RPMI8226 (cell line): ENCODE data around the gene GLP1R.
A peak's percentile ranks its signal among the peaks of the same experiment; 100 is the strongest.

Experiments used
- DNase-seq: peaks from one replicate; pipeline ENCODE4 v3.0.0-alpha.2; 2015

GLP1R gene

GRCh38 chr6:39065561-39065960 lies 17.0 kb downstream of the GLP1R start:
- no peak for DNase-seq

- no peak for DNase-seq
Measured at GRCh38 chr6:39068391-39068790, 19.8 kb downstream of the GLP1R start.

DNA sequence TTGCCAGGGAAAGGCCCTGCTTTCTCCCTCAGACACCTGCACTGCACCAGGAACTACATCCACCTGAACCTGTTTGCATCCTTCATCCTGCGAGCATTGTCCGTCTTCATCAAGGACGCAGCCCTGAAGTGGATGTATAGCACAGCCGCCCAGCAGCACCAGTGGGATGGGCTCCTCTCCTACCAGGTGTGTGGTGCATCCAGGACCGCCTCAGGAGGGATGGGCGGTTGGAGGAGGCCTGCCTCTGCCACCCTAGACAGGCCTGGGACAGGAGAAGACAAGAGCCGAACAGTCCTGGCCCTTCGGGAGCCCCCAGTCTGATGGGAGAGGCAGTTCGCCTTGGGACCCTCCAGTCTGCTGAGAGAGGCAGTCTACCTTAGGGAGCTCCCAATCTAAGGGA lies 24.2 kb downstream of the GLP1R start:
- no peak for DNase-seq

DNA sequence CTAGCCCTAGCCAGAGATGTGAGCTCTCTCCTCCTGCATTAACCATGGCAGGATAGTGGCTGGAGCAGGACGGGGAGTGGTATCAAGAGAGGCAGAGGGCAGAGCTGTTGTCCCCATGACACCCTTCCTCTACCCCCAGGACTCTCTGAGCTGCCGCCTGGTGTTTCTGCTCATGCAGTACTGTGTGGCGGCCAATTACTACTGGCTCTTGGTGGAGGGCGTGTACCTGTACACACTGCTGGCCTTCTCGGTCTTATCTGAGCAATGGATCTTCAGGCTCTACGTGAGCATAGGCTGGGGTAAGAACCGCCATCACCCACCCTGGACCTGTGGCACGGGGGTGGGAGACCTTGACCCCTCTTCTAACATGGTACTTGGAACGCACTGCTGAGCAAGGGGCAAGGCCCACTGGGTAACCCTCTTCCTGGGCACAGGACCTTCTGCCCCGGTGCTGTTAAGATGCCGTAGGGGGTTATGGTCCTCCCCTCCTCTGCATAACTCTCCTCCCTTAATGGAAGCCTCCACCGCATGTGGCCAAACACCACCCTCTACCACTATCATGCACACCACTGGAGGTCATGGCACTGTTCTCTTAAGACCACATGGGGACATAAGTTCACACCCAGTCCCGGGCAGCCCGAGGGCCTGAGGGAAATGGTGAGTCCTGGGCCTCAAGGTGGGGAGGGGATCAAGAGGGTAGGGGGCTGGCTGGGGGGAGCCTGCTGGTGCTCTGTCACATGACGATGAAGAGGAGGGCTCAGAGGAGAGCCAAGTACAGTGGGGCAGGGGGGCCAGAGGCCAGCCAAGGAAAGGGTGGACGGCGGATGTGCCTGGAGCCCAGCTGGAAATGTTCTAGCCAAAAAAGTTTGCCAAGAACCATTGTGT lies 25.1 kb downstream of the GLP1R start:
- DNase-seq = no peak

DNA sequence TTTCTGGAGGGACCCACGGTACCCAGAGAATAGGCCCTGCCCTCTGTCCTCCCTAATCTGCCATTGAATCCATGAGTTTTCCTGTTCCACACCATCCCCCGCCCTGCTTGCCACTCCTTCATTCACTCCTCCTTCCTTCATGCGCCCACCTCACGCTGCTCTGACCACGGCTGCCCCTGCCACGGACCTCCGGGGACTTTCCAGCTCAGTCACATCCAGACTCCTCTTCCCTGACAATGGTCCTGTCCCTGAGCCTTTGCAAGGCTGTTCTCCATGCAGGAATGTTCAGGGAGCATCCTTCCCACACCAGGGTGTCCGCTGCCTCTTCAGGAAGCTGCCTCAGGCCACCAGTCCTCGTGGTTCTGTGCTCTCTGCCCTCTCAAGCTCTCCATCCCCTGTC lies 25.9 kb downstream of the GLP1R start:
- DNase-seq = no peak

GRCh38 chr6:39075010-39075686 lies 26.6 kb downstream of the GLP1R start:
- no peak for DNase-seq

DNA sequence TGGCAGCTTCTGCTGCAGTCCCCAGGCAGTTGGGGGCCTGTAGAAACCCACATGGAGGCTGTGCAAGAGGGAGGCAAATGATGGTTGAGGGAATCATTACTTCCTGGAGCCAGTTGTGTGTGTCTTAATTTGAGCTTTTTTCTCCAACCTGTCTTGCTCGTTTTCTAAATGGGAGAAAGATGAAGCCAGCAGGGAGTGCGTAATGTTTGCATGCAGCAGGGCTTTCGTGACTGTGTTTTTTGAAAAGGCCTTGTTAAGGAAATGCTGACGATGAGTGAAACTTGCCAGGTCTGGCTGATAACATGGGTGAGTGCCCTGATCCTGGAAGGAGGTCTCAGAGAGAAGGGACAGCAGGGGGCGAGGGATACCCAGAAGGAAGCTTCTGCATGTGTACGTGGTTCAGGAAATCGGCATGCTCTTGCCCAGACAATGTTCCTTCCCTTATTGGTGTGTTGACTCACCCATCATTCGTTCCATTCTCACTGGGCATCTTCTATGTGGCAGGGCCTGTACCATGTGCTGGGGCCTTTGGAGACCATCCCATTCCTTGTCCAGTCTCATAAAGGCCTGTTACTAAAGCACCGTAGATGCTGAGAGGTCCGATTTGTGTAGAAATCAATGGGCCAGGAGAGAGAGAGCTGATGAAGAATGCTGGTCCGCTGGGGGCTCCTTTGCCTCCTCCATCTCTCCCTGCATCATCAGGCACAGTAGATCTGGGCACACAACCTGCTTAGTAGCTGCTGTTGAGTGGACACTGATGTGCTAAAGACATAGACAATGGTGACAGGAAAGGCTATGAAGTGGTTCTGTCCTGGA lies 27.4 kb downstream of the GLP1R start:
- no peak for DNase-seq

- DNase-seq = no peak
Measured at GRCh38 chr6:39076623-39077535, 28.3 kb downstream of the GLP1R start.

DNA sequence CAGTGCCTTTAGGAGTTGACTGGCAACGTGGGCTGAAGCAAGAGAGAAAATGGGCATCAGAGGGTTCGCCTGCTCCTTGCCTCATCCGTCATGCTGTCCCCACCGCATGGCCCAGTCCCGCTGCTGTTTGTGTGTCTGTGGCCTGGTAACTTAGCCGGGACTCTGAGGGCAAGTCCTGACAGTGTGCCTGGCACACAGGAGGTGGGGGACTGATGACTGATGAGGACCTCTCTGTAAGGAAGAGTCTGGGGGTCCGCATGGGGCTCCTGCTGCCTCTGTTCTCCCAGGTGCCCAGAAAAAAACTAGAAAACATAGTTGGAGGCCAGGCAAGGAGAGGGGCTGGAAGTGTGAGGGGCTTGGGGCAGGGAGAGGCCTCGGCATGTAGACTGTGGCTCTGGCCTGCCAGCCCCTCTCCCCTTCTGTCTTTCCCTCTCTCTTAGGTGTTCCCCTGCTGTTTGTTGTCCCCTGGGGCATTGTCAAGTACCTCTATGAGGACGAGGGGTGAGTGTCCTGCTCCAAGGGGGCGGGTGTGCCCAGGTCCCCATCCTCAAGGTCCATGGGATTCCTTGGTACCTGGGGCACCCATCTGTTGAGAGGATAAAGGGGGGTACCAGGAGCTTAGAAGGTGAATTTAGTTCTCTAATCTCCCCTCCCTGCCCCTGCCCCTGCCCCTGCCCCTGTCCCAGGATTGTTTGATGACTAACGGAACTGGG lies 29.5 kb downstream of the GLP1R start:
- DNase-seq = no peak

- DNase-seq = no peak
Measured at GRCh38 chr6:39078695-39079094, 30.1 kb downstream of the GLP1R start.

GRCh38 chr6:39079197-39080125 lies 30.9 kb downstream of the GLP1R start:
- DNase-seq = no peak

DNA sequence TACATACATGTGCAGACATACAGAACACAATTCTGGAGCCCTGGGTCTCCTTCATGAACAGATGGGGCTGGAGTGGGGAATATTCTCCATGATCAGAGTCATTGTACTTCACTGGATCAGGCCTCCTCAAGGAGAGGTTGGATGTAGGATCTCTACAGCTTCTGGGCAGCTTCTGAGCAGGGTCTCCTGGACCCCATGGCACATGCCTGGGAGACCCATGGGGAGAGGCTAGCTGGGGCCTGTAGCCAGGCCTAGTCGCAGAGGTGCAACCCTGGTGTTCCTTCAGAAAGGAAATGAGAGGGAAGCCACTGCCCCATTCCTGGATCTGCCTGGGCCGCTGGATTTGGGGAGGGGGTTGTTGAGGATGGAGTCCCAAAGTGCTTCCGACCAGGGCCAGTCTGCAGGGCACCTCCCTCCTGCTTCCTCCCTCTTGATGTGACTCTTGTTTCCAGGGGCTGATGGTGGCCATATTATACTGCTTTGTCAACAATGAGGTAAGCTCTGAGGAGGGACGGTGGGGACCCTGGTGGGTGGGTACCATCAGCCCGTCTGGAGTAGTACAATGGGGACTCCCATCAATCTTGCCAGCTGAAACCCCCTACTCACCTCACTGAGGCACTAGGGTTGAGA lies 31.8 kb downstream of the GLP1R start:
- no peak for DNase-seq

GRCh38 chr6:39082310-39082709 lies 33.7 kb downstream of the GLP1R start:
- no peak for DNase-seq

DNA sequence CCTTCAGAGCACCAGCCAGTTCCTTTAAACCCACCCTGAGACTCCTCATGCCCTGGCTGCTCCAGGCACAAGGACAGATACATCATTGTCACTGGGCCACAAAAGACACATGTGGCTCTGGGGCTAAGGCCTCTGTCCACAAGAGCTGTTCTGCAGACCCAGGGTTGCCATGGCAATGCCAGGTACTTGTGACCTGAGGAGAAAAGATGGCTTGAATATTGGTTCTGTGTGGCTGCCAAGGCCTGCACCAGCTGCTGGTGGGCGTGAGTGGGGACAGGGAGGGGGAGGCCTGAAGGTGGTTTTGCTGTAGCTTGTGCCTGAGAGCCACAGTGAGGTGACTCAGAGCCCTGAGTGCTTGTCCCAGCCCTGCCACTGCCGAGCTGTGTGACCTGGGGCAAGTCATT lies 34.7 kb downstream of the GLP1R start:
- no peak for DNase-seq

GRCh38 chr6:39084506-39084905 lies 35.9 kb downstream of the GLP1R start:
- DNase-seq = no peak

DNA sequence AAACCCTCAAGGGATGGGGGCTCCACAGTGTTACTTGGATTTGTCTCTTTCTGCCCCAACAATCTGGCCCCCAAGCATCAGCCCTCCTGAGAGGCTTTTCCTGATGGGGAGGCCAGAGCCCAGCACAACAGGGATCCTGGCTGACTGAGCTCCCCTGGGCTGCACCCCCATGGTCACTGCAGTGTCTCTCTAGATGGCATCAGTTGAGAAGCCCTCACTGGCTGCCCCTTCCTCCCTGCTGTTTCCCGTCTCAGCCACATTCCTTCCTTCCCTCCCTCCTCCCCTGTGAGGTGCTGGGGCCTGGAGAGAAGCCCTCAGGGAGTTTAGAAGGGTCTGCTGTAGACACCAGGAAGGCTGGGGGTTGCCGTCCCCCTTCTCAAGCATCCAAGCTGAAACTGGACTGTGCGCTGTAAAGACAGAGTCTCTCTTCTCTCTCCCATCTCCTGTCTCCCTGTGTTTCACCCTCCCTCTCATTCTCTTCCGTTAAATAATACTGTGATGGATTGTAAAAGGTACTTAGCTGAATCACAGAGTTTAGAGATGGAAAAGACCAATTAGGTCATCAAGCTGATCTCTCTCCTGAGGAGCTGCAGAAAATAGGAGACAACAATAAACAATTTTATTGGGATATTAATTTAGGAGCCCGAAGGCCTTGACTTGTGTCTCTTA lies 36.7 kb downstream of the GLP1R start:
- DNase-seq = no peak

GRCh38 chr6:39086294-39086693 lies 37.7 kb downstream of the GLP1R start:
- no peak for DNase-seq

DNA sequence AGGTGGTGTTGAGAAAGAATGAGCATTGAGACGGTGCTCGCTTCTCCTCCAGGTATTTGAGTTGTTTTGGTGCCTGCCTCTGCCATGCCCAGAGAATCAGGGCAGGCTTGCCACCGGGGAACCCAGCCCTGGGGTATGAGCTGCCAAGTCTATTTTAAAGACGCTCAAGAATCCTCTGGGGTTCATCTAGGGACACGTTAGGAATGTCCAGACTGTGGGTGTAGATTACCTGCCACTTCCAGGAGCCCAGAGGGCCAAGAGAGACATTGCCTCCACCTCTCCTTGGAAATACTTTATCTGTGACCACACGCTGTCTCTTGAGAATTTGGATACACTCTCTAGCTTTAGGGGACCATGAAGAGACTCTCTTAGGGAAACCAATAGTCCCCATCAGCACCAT lies 38.1 kb downstream of the GLP1R start:
- DNase-seq = no peak

DNA sequence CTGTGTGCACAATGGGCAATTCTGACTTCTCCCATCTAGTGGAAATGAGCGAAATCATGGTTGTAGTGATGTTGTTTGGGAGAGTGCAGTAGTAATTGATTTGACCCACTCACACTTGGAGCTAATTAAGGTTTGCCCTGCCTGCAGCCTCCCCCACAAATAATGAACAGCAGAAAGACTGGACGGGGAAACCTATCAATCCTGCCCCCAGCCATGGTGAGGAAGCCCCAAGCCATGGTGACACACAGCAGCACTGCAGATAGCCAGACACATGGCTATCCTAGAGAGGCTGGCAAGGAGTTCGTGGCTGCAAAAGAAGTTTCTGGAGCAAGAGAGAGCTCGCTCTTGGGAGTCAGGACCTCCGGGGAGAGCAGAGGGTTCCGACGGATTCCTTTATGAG lies 38.6 kb downstream of the GLP1R start:
- no peak for DNase-seq

- peak; percentile 50 for DNase-seq
Measured at GRCh38 chr6:39088331-39088730, 39.8 kb downstream of the GLP1R start.
